K562 (cell line): Measurements from ENCODE around the gene GALE. TPM values are rescaled to one million over a fixed set of nuclear protein-coding genes. Genes with fewer than 3 reads are reported as not detected.

Source experiments
- BRF1 ChIP-seq: IDR thresholded peaks from 3 replicates; pipeline ENCODE4 v1.6.1; 2011; ENCODE audit warnings: borderline replicate concordance, mild to moderate bottlenecking; ENCODE audit not compliant: insufficient read length; ENCODE audit errors: extremely low read depth
- DEAF1 ChIP-seq: fragments of 450-650 bp; formaldehyde crosslinking; IDR thresholded peaks from 2 replicates; pipeline ENCODE4 v1.4.0; 2020; ENCODE audit warnings: mild to moderate bottlenecking, moderate library complexity
- EHMT2 ChIP-seq: fragments of 450-650 bp; IDR thresholded peaks from 2 replicates; pipeline ENCODE4 v1.6.1; 2018; ENCODE audit warnings: antibody characterized with exemption
- EZH2 ChIP-seq: IDR thresholded peaks from 2 replicates; pipeline ENCODE4 v1.6.1; 2012; ENCODE audit warnings: low read depth, mild to moderate bottlenecking, inconsistent platforms, low read length, borderline replicate concordance
- HCFC1 ChIP-seq: IDR thresholded peaks from 2 replicates; pipeline ENCODE4 v1.6.1; 2012; ENCODE audit warnings: low read depth, low read length, improper control_type of control experiment
- MEF2A ChIP-seq: IDR thresholded peaks from 2 replicates; pipeline ENCODE4 v1.6.1; 2011; ENCODE audit warnings: low read depth, mild to moderate bottlenecking, low read length, moderate library complexity; ENCODE audit not compliant: control insufficient read depth
- MXI1 ChIP-seq: IDR thresholded peaks from 2 replicates; pipeline ENCODE4 v1.6.1; 2011; ENCODE audit warnings: low read depth, mild to moderate bottlenecking, improper control_type of control experiment, low read length
- NEUROD1 ChIP-seq: fragments of 150-350 bp; IDR thresholded peaks from 2 replicates; pipeline ENCODE4 v1.6.1; 2014; ENCODE audit warnings: borderline replicate concordance, low read length, low read depth; ENCODE audit not compliant: partially characterized antibody
- NFXL1 ChIP-seq: fragments of 450-650 bp; formaldehyde crosslinking; IDR thresholded peaks from 2 replicates; pipeline ENCODE4 v1.4.0; 2021; ENCODE audit warnings: mild to moderate bottlenecking
- PBX2 ChIP-seq, 2 experiments: IDR thresholded peaks in 1 of 2; conservative IDR thresholded peaks in 1 of 2; 2 replicates each; pipeline ENCODE4 v1.6.1; 2016; ENCODE audit warnings: low read depth in 2 of 2, mild to moderate bottlenecking in 1 of 2, missing compliant biosample characterization in 1 of 2, missing genetic modification characterization in 1 of 2, moderate library complexity in 1 of 2
- SRSF7 ChIP-seq: fragments of 200-400 bp; formaldehyde crosslinking; optimal IDR thresholded peaks from 2 replicates; pipeline ENCODE3; 2017; ENCODE audit warnings: mild to moderate bottlenecking, low read depth, low read length
- TRIM25 ChIP-seq: fragments of 450-650 bp; IDR thresholded peaks from 2 replicates; pipeline ENCODE4 v1.7.0; 2016; ENCODE audit warnings: borderline replicate concordance
- ZKSCAN1 ChIP-seq: fragments of 150-350 bp; IDR thresholded peaks from 2 replicates; pipeline ENCODE4 v1.6.1; 2016; ENCODE audit warnings: low read depth, low read length
- ZNF121 ChIP-seq: sonication (generic); formaldehyde crosslinking; conservative IDR thresholded peaks from 2 replicates; pipeline ENCODE4 v1.8.0; 2022; ENCODE audit warnings: missing genetic modification reagents
- ZNF592 ChIP-seq: fragments of 450-650 bp; IDR thresholded peaks from 2 replicates; pipeline ENCODE4 v1.6.1; 2017; ENCODE audit warnings: antibody characterized with exemption, mild to moderate bottlenecking
- ZNF717 ChIP-seq: fragments of 250-450 bp; sonication (Bioruptor Pico); IDR thresholded peaks from 2 replicates; pipeline ENCODE4 v1.5.0; 2021
- polyA plus RNA-seq, 8 experiments: library from polyadenylated mRNA; depleted of rRNA in 4 of 8; stranded (reverse) in 5 of 8; unstranded in 3 of 8; fragments of >200 nt; fragmentation: Nextera tagmentation in 2 of 8; fragmentation: Illumina TruSeq in 1 of 8; extraction: Ambion mirVana in 2 of 8; extraction: Trizol in 1 of 8; gene quantifications; 2 replicates each; pipeline versions ENCODE4 v1.2.1 to v1.2.3, GENCODE V29; 2011 to 2014; ENCODE audit warnings: inconsistent platforms in 1 of 8, missing spikeins in 1 of 8
- total RNA-seq, 7 experiments: library from RNA; depleted of rRNA in 6 of 7; stranded (reverse); fragments of >200 nt in 6 of 7; fragmentation: Illumina TruSeq in 2 of 7; extraction: Trizol in 2 of 7; gene quantifications; 2 replicates each; pipeline versions ENCODE4 v1.2.1 to v1.2.3, GENCODE V29; 2011 to 2021; ENCODE audit warnings: low replicate concordance in 1 of 7

The GALE gene
- total and polyA plus RNA-seq, 9 of the 15 experiments (the other 6 are each of a cell fraction or from before 2014, with no cell fraction given): 8.4 to 139 (median 88.3) TPM

- TF ChIP-seq DEAF1 (CRISPR knock-in tag) (no peak), HCFC1 (peak; percentile 84), EZH2 (no peak), PBX2 (CRISPR knock-in tag; IDR thresholded peaks at IDR 0.05; ENCODE audit: low read depth) (no peak), PBX2 (tag; conservative IDR thresholded peaks at IDR 0.05; ENCODE audit: low read depth) (peak; percentile 52; the same call in 1 of the 2 replicates), BRF1 (no peak), NEUROD1 (peak; percentile 26), SRSF7 (no peak), NFXL1 (CRISPR knock-in tag) (no peak), MXI1 (peak; percentile 58; the same call in 1 of the 2 replicates), ZNF717 (CRISPR knock-in tag) (no peak), ZKSCAN1 (0 out of 2 replicates have a peak, but pooled peaks have one; percentile 66), MEF2A (no peak), ZNF592 (no peak), EHMT2 (no peak), TRIM25 (peak; percentile 28; the same call in 1 of the 2 replicates), ZNF121 (no peak)
Observed at GRCh38 chr1:23790696-23791515, 9.6 kb downstream of the GALE start, which contains the start of gene LYPLA2 (continued).
